ENCODE measurements around the gene SLC16A3.
A peak's percentile ranks its signal among the peaks of the same experiment; 100 is the strongest.
"Not testable (repeated sequence)": the region's sequence is repeated elsewhere in the genome, so short reads cannot be mapped to it uniquely, and the experiment has no call there.

SLC16A3 gene

GRCh38 chr17:82252511-82253178 is 23.8 kb downstream of the SLC16A3 start:
- no peak for DNase-seq (ENCODE audit: low read depth)
- TF ChIP-seq, protein P1, sequence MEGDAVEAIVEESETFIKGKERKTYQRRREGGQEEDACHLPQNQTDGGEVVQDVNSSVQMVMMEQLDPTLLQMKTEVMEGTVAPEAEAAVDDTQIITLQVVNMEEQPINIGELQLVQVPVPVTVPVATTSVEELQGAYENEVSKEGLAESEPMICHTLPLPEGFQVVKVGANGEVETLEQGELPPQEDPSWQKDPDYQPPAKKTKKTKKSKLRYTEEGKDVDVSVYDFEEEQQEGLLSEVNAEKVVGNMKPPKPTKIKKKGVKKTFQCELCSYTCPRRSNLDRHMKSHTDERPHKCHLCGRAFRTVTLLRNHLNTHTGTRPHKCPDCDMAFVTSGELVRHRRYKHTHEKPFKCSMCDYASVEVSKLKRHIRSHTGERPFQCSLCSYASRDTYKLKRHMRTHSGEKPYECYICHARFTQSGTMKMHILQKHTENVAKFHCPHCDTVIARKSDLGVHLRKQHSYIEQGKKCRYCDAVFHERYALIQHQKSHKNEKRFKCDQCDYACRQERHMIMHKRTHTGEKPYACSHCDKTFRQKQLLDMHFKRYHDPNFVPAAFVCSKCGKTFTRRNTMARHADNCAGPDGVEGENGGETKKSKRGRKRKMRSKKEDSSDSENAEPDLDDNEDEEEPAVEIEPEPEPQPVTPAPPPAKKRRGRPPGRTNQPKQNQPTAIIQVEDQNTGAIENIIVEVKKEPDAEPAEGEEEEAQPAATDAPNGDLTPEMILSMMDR (IDR thresholded peaks at IDR 0.05; ENCODE audit: insufficient read depth, low read depth, low read length, missing control alignments) = no peak
- no peak overlapping the region for H3K4me3 ChIP-seq (ENCODE audit: low read length)

DNA sequence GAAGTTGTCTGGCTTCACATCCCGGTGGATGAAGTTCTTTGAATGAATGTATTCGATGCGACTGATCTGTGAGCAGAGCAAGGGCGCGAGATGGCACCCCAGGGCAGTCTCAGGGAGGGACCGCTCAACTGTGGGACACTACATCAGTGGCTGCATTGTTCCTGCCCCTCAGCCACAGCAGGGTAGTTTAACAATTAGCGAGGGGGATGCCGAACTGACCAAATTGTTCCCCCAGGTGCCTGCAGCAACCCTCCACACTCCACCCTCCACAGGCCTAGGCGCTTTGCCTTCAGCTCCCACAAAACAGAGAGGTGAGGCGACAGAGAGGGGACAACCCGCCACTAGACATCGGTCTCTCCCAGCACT is 24.3 kb downstream of the SLC16A3 start:
- TF ChIP-seq, protein P1 (IDR thresholded peaks at IDR 0.05; ENCODE audit: insufficient read depth, low read depth, low read length, missing control alignments) = no peak
- no peak overlapping the region for H3K4me3 ChIP-seq (ENCODE audit: low read length)
- DNase-seq (ENCODE audit: low read depth) = no peak

GRCh38 chr17:82254096-82254495 is 25.3 kb downstream of the SLC16A3 start:
- DNase-seq (ENCODE audit: low read depth) = not testable (repeated sequence)

GRCh38 chr17:82254746-82255145 is 25.9 kb downstream of the SLC16A3 start:
- DNase-seq (ENCODE audit: low read depth); H3K4me3 ChIP-seq (ENCODE audit: low read length): not testable (repeated sequence)

More at GRCh38 chr17:82254096-82254495, 25.3 kb downstream of the SLC16A3 start:
- H3K4me3 ChIP-seq (ENCODE audit: low read length) = not testable (repeated sequence)

GRCh38 chr17:82255402-82255972 is 26.6 kb downstream of the SLC16A3 start:
- no peak for DNase-seq (ENCODE audit: low read depth)
- TF ChIP-seq, protein P1 (IDR thresholded peaks at IDR 0.05; ENCODE audit: insufficient read depth, low read depth, low read length, missing control alignments) = no peak
- H3K4me3 ChIP-seq (ENCODE audit: low read length) = no peak overlapping the region

- H3K4me3 ChIP-seq (ENCODE audit: low read length) = no peak overlapping the region
- TF ChIP-seq, protein P1 (IDR thresholded peaks at IDR 0.05; ENCODE audit: insufficient read depth, low read depth, low read length, missing control alignments) = no peak
- DNase-seq (ENCODE audit: low read depth) = no peak
Measured at GRCh38 chr17:82256242-82256885, 27.5 kb downstream of the SLC16A3 start.

GRCh38 chr17:82257473-82257872 is 28.6 kb downstream of the SLC16A3 start:
- TF ChIP-seq, protein P1 (IDR thresholded peaks at IDR 0.05; ENCODE audit: insufficient read depth, low read depth, low read length, missing control alignments) = no peak
- DNase-seq (ENCODE audit: low read depth) = peak; percentile 56
- H3K4me3 ChIP-seq (ENCODE audit: low read length) = no peak overlapping the region

GRCh38 chr17:82258555-82258954 is 29.7 kb downstream of the SLC16A3 start:
- DNase-seq (ENCODE audit: low read depth) = no peak
- TF ChIP-seq, protein P1 (IDR thresholded peaks at IDR 0.05; ENCODE audit: insufficient read depth, low read depth, low read length, missing control alignments) = no peak
- no peak overlapping the region for H3K4me3 ChIP-seq (ENCODE audit: low read length)

DNA sequence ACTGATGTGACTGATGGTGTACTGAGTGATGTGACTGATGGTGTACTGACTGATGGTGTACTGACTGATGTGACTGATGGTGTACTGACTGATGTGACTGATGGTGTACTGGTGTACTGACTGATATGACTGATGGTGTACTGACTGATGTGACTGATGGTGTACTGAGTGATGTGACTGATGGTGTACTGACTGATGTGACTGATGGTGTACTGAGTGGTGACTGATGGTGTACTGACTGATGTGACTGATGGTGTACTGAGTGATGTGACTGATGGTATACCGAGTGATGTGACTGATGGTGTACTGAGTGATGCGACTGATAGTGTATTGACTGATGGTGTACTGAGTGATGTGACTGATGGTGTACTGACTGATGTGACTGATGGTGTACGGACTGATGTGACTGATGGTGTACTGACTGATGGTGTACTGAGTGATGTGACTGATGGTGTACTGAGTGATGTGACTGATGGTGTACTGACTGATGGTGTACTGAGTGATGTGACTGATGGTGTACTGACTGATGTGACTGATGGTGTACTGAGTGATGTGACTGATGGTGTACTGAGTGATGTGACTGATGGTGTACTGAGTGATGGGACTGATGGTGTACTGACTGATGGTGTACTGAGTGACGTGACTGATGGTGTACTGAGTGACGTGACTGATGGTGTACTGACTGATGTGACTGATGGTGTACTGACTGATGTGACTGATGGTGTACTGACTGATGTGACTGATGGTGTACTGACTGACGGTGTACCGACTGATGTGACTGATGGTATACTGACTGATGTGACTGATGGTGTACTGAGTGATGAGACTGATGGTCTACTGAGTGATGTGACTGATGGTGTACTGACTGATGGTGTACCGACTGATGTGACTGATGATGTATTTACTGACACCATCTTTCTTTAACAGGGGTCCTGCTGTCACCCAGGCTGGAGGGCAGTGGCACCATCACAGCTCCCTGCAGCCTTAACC is 31.4 kb downstream of the SLC16A3 start:
- not testable (repeated sequence) for DNase-seq (ENCODE audit: low read depth); H3K4me3 ChIP-seq (ENCODE audit: low read length)
